Sigmoid colon (tissue), 7 donors: Measurements from ENCODE around the gene KIF4A. TPM values are rescaled to one million over a fixed set of nuclear protein-coding genes. Genes with fewer than 3 reads are reported as not detected.

Source experiments
- DNase-seq: peaks from one replicate; pipeline ENCODE4 v3.0.0-alpha.2; 2019
- H3K27ac ChIP-seq, 4 donors: fragments of 200-600 bp; sonication (generic); one replicate each; pipeline ENCODE4 v1.5.1; 2016 to 2019; ENCODE audit warnings: mild to moderate bottlenecking in 1 of 4
- H3K27me3 ChIP-seq, 3 donors: fragments of 200-600 bp; sonication (generic); one replicate each; pipeline ENCODE4 v1.5.1; 2019; ENCODE audit warnings: mild to moderate bottlenecking in 1 of 3
- H3K36me3 ChIP-seq, 4 donors: fragments of 200-600 bp; sonication (generic); one replicate each; pipeline ENCODE4 v1.5.1; 2016 to 2019
- H3K4me1 ChIP-seq, 4 donors: fragments of 200-600 bp; sonication (generic); one replicate each; pipeline ENCODE4 v1.5.1; 2017 to 2019
- H3K4me3 ChIP-seq, 4 donors: fragments of 200-600 bp; sonication (generic); one replicate each; pipeline ENCODE4 v1.5.1; 2017 to 2019; ENCODE audit warnings: mild to moderate bottlenecking in 2 of 4, moderate library complexity in 1 of 4
- H3K9me3 ChIP-seq, 4 donors: fragments of 200-600 bp in 3 of 4; sonication (generic) in 3 of 4; one replicate each; pipeline versions ENCODE4 v1.5.1 to v1.6.1; 2013 to 2019
- CTCF ChIP-seq, 4 experiments: fragments of 450-650 bp in 3 of 4; fragments of 200-600 bp in 1 of 4; IDR thresholded peaks; one replicate each; pipeline ENCODE4 v1.5.1; 2016 to 2019; ENCODE audit warnings: antibody characterized with exemption in 4 of 4, mild to moderate bottlenecking in 3 of 4, moderate library complexity in 2 of 4
- EP300 ChIP-seq, 4 donors: sonication (generic); formaldehyde crosslinking; IDR thresholded peaks; one replicate each; pipeline ENCODE4 v1.6.1; 2017; ENCODE audit warnings: antibody characterized with exemption in 4 of 4
- POLR2A ChIP-seq, 2 donors: fragments of 450-650 bp; IDR thresholded peaks; one replicate each; pipeline ENCODE4 v1.6.1; 2016; ENCODE audit warnings: antibody characterized with exemption in 2 of 2, mild to moderate bottlenecking in 2 of 2, moderate library complexity in 2 of 2
- POLR2AphosphoS5 ChIP-seq, 4 donors: sonication (generic); formaldehyde crosslinking; IDR thresholded peaks; one replicate each; pipeline ENCODE4 v1.6.1; 2017; ENCODE audit warnings: antibody characterized with exemption in 4 of 4
- WGBS, 2 donors: extraction: QIAGEN DNeasy Blood & Tissue Kit; methylation state at CpG; one replicate each; pipeline ENCODE4 v1.1.7; 2013; 5-methylcytosine and 5-hydroxymethylcytosine counted together
- intact Hi-C: fragments of 100-400 bp; cut with DNase I; formaldehyde crosslinking; loops from one replicate; pipeline ENCODE4 v1.15.1; 2023
- polyA plus RNA-seq, 3 donors: library from polyadenylated mRNA; stranded (reverse); fragments of 200-250 nt; gene quantifications; one replicate each; pipeline ENCODE4 v1.2.3, GENCODE V29; 2013
- total RNA-seq, 4 donors: library from RNA; depleted of rRNA; stranded (reverse); fragments of >200 nt; gene quantifications; one replicate each; pipeline ENCODE4 v1.1.0, GENCODE V29; 2016
- donor health status: healthy with polysubstance abuse.
- donor health status: Bipolar disorder and iron deficiency.
- donor health status: healthy.

Gene KIF4A
- total and polyA plus RNA-seq, 7 donors: 0.16 to 5.5 (median 0.55) TPM

DNA sequence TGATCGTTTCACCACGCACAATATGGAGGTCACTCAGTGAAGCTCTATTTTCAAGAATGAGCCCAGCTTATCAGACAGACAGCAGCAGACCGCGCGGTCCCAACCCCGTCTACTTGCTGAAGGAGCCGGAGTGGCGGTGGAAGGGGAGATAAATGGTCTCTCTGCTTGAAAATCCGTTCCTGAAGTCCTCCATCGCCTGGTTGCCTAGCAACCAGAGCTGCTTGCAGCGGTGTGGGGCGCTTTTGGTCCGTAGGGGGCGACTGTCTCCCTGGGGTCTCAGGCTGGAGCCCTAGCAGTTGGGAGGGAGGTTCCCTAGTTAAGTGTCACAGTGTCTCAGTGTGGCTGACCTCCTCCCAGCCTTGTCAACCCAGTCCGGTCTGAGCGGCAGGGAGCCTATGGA is 146.4 kb downstream of the KIF4A start:
- peaks cover 0 to 8% (median 2%) of the 10 kb centered on the region in 4 donors for H3K4me1 ChIP-seq
- TF ChIP-seq CTCF (IDR thresholded peaks at IDR 0.05) (no peak), POLR2A (IDR thresholded peaks at IDR 0.05) (no peak), POLR2AphosphoS5 (IDR thresholded peaks at IDR 0.05) (no peak), EP300 (IDR thresholded peaks at IDR 0.05) (no peak)
- WGBS, 2 donors: 32 to 35% methylated on average over 16 of the region's 16 CpGs
- no peak for DNase-seq
- H3K36me3 ChIP-seq: no peaks in the 10 kb centered on the region
- intact Hi-C loops: loop anchor here (10.0 kb wide), 1 partner anchor 302 kb away; the partner anchor contains the start of gene IGBP1
- no peak overlapping the region for H3K27ac ChIP-seq
- H3K9me3 ChIP-seq: no peaks in the 10 kb centered on the region
- H3K4me3 ChIP-seq: no peak overlapping the region
- no peaks in the 10 kb centered on the region for H3K27me3 ChIP-seq

- 50 to 58% methylated on average over 2 of the region's 2 CpGs for WGBS, 2 donors
- TF ChIP-seq CTCF (IDR thresholded peaks at IDR 0.05) (no peak), POLR2A (IDR thresholded peaks at IDR 0.05) (no peak), POLR2AphosphoS5 (IDR thresholded peaks at IDR 0.05) (no peak), EP300 (IDR thresholded peaks at IDR 0.05) (no peak)
- no peaks in the 10 kb centered on the region for H3K36me3 ChIP-seq
- no peak overlapping the region for H3K27ac ChIP-seq
- no peaks in the 10 kb centered on the region for H3K9me3 ChIP-seq
- no peak overlapping the region for H3K4me3 ChIP-seq
- H3K27me3 ChIP-seq: no peaks in the 10 kb centered on the region
- intact Hi-C loops: loop anchor here (10.0 kb wide), 1 partner anchor 302 kb away; the partner anchor contains the start of gene IGBP1
- DNase-seq: no peak
- H3K4me1 ChIP-seq: peaks cover 0 to 8% (median 2%) of the 10 kb centered on the region in 4 donors
Measured at GRCh38 chrX:70437011-70437410, 147.1 kb downstream of the KIF4A start.

- H3K27me3 ChIP-seq: no peaks in the 10 kb centered on the region
- no peak overlapping the region for H3K27ac ChIP-seq
- no peaks in the 10 kb centered on the region for H3K9me3 ChIP-seq
- no peak overlapping the region for H3K4me3 ChIP-seq
- no peak for DNase-seq
- TF ChIP-seq CTCF (IDR thresholded peaks at IDR 0.05) (no peak), POLR2AphosphoS5 (IDR thresholded peaks at IDR 0.05) (no peak), POLR2A (IDR thresholded peaks at IDR 0.05) (no peak), EP300 (IDR thresholded peaks at IDR 0.05) (no peak)
- peaks cover 0 to 8% (median 2%) of the 10 kb centered on the region in 4 donors for H3K4me1 ChIP-seq
- intact Hi-C loops: loop anchor here (10.0 kb wide), 1 partner anchor 303 kb away; the partner anchor contains the start of gene IGBP1
- H3K36me3 ChIP-seq: no peaks in the 10 kb centered on the region
- WGBS, 2 donors: 83 to 84% methylated on average over 8 of the region's 8 CpGs
Measured at GRCh38 chrX:70437921-70438665, 148.2 kb downstream of the KIF4A start.

DNA sequence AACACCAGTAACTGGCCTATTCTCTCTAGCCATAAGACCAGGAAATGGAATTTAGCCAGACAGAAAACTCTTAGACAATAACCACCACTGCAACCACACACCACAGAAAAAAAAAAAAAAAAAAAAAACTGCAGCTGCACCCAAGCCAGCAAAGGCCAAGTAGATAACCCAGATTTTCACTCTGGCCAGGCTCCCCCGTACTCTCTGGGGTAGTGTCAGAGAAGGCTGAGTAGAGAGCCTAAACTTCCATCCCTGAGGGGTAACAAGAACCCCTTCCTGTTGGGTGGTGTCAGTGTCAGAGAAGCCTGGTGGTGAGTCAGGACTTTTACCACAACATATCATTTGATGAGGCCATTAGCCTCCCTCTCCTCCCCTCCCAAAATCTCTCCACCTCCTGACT is 149.1 kb downstream of the KIF4A start:
- Histone ChIP-seq H3K36me3 (no peaks in the 10 kb centered on the region), H3K4me3 (no peak overlapping the region), H3K9me3 (no peaks in the 10 kb centered on the region), H3K27me3 (peaks cover 0 to 3% (median 0%) of the 10 kb centered on the region in 3 donors), H3K27ac (no peak overlapping the region), H3K4me1 (peaks cover 0 to 5% (median 0%) of the 10 kb centered on the region in 4 donors)
- intact Hi-C loops: loop anchor here (10.0 kb wide), 1 partner anchor 304 kb away; the partner anchor contains the start of gene IGBP1
- 31 to 37% methylated on average over 1 of the region's 1 CpG for WGBS, 2 donors
- TF ChIP-seq POLR2AphosphoS5 (IDR thresholded peaks at IDR 0.05) (no peak), EP300 (IDR thresholded peaks at IDR 0.05) (no peak)
- DNase-seq: no peak

DNA sequence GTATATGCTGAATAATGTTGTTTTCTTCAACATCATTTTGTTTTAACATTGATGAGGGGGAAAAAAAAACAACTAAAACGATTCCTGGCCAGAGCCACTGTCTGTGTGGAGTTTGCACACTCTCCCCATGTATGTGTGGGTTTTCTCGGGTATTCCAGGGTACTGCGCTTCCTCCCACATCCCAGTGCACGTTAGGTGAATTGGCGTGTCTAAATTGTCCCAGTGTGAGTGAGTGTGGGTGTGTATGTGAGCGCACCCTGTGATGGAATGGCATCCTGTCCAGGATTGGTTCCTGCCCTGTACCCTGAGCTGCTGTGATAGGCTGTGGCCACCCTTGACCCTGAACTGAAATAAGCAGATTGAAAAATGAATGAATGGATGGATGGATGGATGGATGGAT is 152.3 kb downstream of the KIF4A start:
- TF ChIP-seq POLR2A (IDR thresholded peaks at IDR 0.05): no peak
- no peak for TF ChIP-seq CTCF (IDR thresholded peaks at IDR 0.05)
- no peak for TF ChIP-seq EP300 (IDR thresholded peaks at IDR 0.05)
- TF ChIP-seq POLR2AphosphoS5 (IDR thresholded peaks at IDR 0.05): no peak
- no peak for DNase-seq
- intact Hi-C loops: no loop called here

More for the DNA sequence above, 152.3 kb downstream of the KIF4A start:
- H3K9me3 ChIP-seq: no peaks in the 10 kb centered on the region
- peaks cover 7 to 17% (median 9%) of the 10 kb centered on the region in 3 donors for H3K27me3 ChIP-seq
- WGBS, 2 donors: 44 to 73% methylated on average over 6 of the region's 6 CpGs
- no peak overlapping the region for H3K27ac ChIP-seq
- no peaks in the 10 kb centered on the region for H3K36me3 ChIP-seq
- H3K4me1 ChIP-seq: peaks cover 0 to 8% (median 5%) of the 10 kb centered on the region in 4 donors
- H3K4me3 ChIP-seq: no peak overlapping the region
